ENCODE data around the gene CENATAC. TPM values are rescaled to one million over a fixed set of nuclear protein-coding genes. Genes with fewer than 3 reads are reported as not detected.

Gene CENATAC
- total RNA-seq, 1 donor from 2014 or later, result 14.1 TPM

DNA sequence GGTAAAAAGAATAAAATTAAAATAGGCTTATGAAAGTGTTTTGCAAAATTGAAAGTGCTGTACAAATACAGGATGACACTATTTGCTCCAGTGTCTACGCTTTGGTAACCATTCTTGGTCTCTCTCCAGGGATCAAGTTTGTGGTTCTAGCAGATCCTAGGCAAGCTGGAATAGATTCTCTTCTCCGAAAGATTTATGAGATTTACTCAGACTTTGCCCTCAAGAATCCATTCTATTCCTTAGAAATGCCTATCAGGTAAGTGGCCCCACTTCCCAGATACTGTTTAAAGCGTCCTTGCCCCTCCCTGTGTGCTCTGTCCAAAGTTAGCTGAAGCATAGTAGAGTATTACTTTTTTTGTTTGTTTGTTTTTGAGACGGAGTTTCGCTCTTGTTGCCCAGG is 23.7 kb downstream of the CENATAC start:
- no peak for DNase-seq (ENCODE audit: low read depth)
- TF ChIP-seq, protein P1, sequence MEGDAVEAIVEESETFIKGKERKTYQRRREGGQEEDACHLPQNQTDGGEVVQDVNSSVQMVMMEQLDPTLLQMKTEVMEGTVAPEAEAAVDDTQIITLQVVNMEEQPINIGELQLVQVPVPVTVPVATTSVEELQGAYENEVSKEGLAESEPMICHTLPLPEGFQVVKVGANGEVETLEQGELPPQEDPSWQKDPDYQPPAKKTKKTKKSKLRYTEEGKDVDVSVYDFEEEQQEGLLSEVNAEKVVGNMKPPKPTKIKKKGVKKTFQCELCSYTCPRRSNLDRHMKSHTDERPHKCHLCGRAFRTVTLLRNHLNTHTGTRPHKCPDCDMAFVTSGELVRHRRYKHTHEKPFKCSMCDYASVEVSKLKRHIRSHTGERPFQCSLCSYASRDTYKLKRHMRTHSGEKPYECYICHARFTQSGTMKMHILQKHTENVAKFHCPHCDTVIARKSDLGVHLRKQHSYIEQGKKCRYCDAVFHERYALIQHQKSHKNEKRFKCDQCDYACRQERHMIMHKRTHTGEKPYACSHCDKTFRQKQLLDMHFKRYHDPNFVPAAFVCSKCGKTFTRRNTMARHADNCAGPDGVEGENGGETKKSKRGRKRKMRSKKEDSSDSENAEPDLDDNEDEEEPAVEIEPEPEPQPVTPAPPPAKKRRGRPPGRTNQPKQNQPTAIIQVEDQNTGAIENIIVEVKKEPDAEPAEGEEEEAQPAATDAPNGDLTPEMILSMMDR (conservative IDR thresholded peaks at IDR 0.05; ENCODE audit: low read depth, low read length), result no peak
- H3K4me3 ChIP-seq (ENCODE audit: low read depth, low read length), result no peak overlapping the region

DNA sequence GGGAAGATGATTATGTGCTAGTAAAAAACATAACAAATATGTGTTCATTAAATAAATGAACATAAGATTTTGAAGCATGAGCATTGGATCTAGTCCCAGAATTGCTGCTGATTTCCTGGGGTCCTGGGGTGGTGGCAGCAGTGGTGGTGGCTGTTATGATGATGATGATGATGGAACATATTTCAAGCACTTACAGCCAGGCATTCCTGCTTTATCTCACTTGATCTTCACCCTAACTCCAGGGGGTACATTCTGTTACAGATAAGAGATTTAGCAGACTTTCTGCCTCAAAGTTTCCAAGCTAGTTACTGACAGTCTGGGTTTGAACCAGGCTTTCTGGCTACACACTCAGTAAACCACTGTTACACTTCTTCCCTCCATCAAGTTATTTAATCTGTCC is 25.8 kb downstream of the CENATAC start:
- DNase-seq (ENCODE audit: low read depth), result no peak
- TF ChIP-seq, protein P1 (conservative IDR thresholded peaks at IDR 0.05; ENCODE audit: low read depth, low read length), result no peak
- no peak overlapping the region for H3K4me3 ChIP-seq (ENCODE audit: low read depth, low read length)

DNA sequence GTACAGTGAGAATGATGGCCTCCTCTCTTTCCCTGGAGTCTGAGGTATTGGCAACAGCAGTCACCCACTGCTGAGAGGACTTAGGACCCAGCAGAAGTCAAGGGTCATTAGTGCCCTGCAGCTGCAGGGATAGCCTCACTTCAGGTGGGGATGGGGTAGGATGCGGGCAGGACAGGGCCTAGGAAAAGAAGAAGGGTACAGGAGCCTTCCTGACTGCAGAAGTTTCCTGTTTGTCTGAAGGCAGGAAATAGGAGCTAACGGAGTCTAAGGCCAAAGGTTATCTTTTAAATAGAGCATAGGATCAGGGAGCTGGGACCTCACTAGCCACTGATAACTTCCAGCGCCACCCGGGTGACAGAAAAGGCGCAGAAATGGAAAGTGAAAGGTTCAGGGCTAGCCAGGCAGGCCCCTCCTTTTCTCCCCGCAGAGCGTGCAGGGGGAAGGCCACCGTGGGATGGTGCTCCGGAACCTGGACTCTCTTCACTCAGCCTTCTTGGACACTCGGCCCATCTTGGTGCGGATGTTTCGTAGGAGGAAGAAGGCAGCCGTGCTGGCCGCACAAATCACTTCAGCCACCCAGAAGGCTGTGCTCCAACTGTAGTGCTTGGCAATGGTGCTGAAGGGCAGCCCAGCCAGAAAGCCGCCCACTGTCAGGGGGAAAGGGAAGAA is 26.6 kb downstream of the CENATAC start:
- no peak overlapping the region for H3K4me3 ChIP-seq (ENCODE audit: low read depth, low read length)
- TF ChIP-seq, protein P1 (conservative IDR thresholded peaks at IDR 0.05; ENCODE audit: low read depth, low read length), result no peak
- DNase-seq (ENCODE audit: low read depth), result no peak

DNA sequence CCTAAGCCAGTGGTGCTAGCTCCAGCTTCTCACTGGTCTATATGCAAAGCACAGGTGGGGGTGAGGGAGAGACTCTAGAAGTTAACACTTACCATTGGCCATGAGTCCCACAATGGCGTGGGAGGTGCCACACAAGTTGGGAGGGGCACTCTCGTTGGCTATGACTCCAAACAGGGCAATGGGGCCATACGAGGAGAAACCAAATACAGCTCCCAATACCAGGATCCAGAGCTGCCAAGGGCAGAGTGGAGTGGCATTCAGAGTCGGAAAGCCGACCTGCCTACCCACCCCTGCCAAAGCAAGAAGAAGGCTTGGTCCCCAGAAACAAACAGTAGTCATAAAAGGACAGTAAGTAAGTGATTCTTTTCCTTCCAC is 27.1 kb downstream of the CENATAC start:
- H3K4me3 ChIP-seq (ENCODE audit: low read depth, low read length), result no peak overlapping the region
- no peak for DNase-seq (ENCODE audit: low read depth)
- TF ChIP-seq, protein P1 (conservative IDR thresholded peaks at IDR 0.05; ENCODE audit: low read depth, low read length), result no peak

DNA sequence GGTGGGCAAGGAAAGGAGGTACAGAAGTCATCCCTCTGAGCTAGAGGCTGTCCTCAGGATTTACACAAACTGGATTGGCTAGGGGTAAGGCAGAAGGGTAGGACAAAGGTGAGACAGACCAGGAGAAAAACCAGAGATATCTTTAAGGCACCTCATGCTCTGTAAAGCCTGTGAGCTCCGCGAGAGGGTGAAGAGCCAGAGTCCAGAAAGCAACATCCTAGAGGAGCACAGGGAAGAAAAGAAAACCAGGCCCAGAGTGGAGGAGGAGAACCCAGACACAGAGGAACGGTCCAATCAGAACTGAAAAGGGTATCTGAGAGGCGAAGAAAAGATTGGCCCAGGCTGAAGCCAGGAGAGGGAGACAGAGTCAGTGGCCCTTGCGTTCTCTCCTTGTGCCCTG is 27.6 kb downstream of the CENATAC start:
- no peak overlapping the region for H3K4me3 ChIP-seq (ENCODE audit: low read depth, low read length)
- TF ChIP-seq, protein P1 (conservative IDR thresholded peaks at IDR 0.05; ENCODE audit: low read depth, low read length), result no peak
- no peak for DNase-seq (ENCODE audit: low read depth)

DNA sequence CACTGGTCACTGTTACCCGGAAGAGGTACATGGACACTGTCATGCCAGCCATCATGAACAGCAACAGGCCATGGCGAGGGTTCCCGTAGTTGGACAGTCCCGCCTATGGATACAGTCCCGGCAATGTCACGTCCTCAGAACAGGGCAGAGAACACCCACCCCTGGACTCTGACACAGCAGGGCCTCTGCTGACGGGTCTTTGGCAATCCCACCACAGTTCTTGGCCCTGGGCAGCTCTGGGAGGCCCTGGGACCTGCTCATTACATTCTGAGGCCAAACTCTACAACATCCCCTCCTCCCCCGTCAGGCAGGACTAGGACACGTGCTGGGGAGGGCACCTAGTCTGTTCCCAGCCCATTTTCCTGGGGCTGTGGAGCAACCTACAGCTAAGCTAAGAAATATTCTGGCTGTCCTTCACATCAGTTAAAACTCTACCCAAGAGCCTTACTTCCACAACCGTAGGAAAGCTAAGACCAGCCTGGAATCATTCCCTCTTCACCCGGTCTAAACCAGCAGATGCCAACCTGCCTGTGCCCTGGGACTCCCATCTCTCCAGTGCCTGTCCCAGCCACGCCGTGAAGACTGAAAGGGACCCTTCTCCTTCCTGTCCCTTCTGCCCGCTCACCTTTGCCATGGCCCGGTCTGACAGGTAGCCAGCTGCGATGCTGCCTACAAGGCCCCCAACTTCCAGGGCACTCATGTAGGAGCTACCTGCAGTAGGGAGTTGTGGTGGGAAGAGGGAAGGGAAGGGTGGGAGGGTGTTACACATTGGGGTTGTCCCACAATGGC is 28.2 kb downstream of the CENATAC start:
- DNase-seq (ENCODE audit: low read depth), result no peak
- TF ChIP-seq, protein P1 (conservative IDR thresholded peaks at IDR 0.05; ENCODE audit: low read depth, low read length), result no peak
- no peak overlapping the region for H3K4me3 ChIP-seq (ENCODE audit: low read depth, low read length)

Data from epithelial cell of proximal tubule (primary cell).